G401 (cell line): Measurements from ENCODE around the gene SIGLEC11. TPM values are rescaled to one million over a fixed set of nuclear protein-coding genes. Genes with fewer than 3 reads are reported as not detected.

Experiments used
- DNase-seq: peaks from one replicate; pipeline ENCODE4 v3.0.0-alpha.2; 2015; ENCODE audit warnings: low spot score
- in situ Hi-C: cut with HindIII; loops from 2 replicates; pipeline ENCODE4 v1.10.0; 2016; ENCODE audit warnings: low sequenced_read_pairs, mixed read lengths
- total RNA-seq: library from RNA; depleted of rRNA; stranded (reverse); fragments of >200 nt; shearing (Covaris generic); gene quantifications from 2 replicates; pipeline ENCODE4 v1.2.3, GENCODE V29; 2014; rRNA removed

The SIGLEC11 gene
- total RNA-seq, 1 experiment from 2014 or later = not detected

- in situ Hi-C loops = no loop called here
- no peak for DNase-seq
These were observed 47.3 kb downstream of the SIGLEC11 start for GRCh38 chr19:49913720-49914119.

GRCh38 chr19:49912965-49913685 lies 47.8 kb downstream of the SIGLEC11 start:
- in situ Hi-C loops = no loop called here

GRCh38 chr19:49911381-49912145 lies 49.4 kb downstream of the SIGLEC11 start:
- in situ Hi-C loops = no loop called here

More at GRCh38 chr19:49912965-49913685, 47.8 kb downstream of the SIGLEC11 start:
- DNase-seq = no peak

GRCh38 chr19:49910179-49910578 lies 50.8 kb downstream of the SIGLEC11 start:
- DNase-seq = no peak
- in situ Hi-C loops = no loop called here

More at GRCh38 chr19:49911381-49912145, 49.4 kb downstream of the SIGLEC11 start:
- no peak for DNase-seq

GRCh38 chr19:49908480-49909420 lies 52.2 kb downstream of the SIGLEC11 start:
- in situ Hi-C loops = no loop called here
- no peak for DNase-seq

- no peak for DNase-seq
- in situ Hi-C loops = no loop called here
These were observed 53.1 kb downstream of the SIGLEC11 start for GRCh38 chr19:49907745-49908446.

GRCh38 chr19:49906879-49907564 lies 54.0 kb downstream of the SIGLEC11 start:
- in situ Hi-C loops = no loop called here
- no peak for DNase-seq

- in situ Hi-C loops = no loop called here
These were observed 56.8 kb downstream of the SIGLEC11 start for GRCh38 chr19:49904136-49904535.

More at GRCh38 chr19:49904136-49904535, 56.8 kb downstream of the SIGLEC11 start:
- DNase-seq = no peak

Other genes starting within 250 kb of the SIGLEC11 start
- 0.49 TPM in 1 of 2 replicates, not detected in the other for gene TSKS, start 197.9 kb downstream of the SIGLEC11 start, total RNA-seq
- gene AP2A1, start 194.2 kb downstream of the SIGLEC11 start, total RNA-seq = 152 and 155 TPM in 2 replicates
- 33.9 and 38.6 TPM in 2 replicates for gene FUZ, start 147.9 kb downstream of the SIGLEC11 start, total RNA-seq
- gene MED25, start 142.9 kb downstream of the SIGLEC11 start, total RNA-seq = 30.2 and 44.7 TPM in 2 replicates
- 147 and 166 TPM in 2 replicates for gene PTOV1, start 110.0 kb downstream of the SIGLEC11 start, total RNA-seq
- gene PNKP, start 93.6 kb downstream of the SIGLEC11 start, total RNA-seq = 90.2 and 111 TPM in 2 replicates
- gene AKT1S1, start 83.8 kb downstream of the SIGLEC11 start, total RNA-seq = 14.0 and 18.0 TPM in 2 replicates
- gene TBC1D17, start 83.5 kb downstream of the SIGLEC11 start, total RNA-seq = 6.5 and 7.6 TPM in 2 replicates
- gene IL4I1, start 64.3 kb downstream of the SIGLEC11 start, total RNA-seq = 0.07 and 0.80 TPM in 2 replicates
- gene ATF5, start 32.0 kb downstream of the SIGLEC11 start, total RNA-seq = 9.4 and 12.4 TPM in 2 replicates
- gene NUP62, start 31.7 kb downstream of the SIGLEC11 start, total RNA-seq = 79.9 and 86.1 TPM in 2 replicates
- 26.0 and 28.6 TPM in 2 replicates for gene VRK3, start 64.2 kb upstream of the SIGLEC11 start, total RNA-seq
- gene ZNF473, start 64.8 kb upstream of the SIGLEC11 start, total RNA-seq = 15.5 and 42.5 TPM in 2 replicates
- gene IZUMO2, start 202.1 kb upstream of the SIGLEC11 start, total RNA-seq = not detected in 2 replicates
- gene MYH14, start 242.4 kb upstream of the SIGLEC11 start, total RNA-seq = 8.8 and 10.3 TPM in 2 replicates